Ovary (tissue), 9 donors: ENCODE results near the gene EPS8L2. TPM values are rescaled to one million over a fixed set of nuclear protein-coding genes. Genes with fewer than 3 reads are reported as not detected.

Experiments used
- DNase-seq, 5 donors: peaks; one replicate each; pipeline ENCODE4 v3.0.0-alpha.2; 2019 to 2020
- H3K27ac ChIP-seq, 2 donors: fragments of 200-600 bp; one replicate each; pipeline versions ENCODE4 v1.5.1 to v1.8.0; 2019 to 2022
- H3K27me3 ChIP-seq: fragments of 200-600 bp; one replicate; pipeline ENCODE4 v1.8.0; 2022
- H3K36me3 ChIP-seq: fragments of 200-600 bp; sonication (generic); one replicate; pipeline ENCODE4 v1.5.1; 2019
- H3K4me1 ChIP-seq: one replicate; pipeline ENCODE4 v1.8.1; 2013; ENCODE audit warnings: mild to moderate bottlenecking, moderate library complexity; ENCODE audit not compliant: insufficient read depth
- H3K4me3 ChIP-seq: fragments of 200-600 bp; sonication (generic); one replicate; pipeline ENCODE4 v1.5.1; 2017
- H3K9me3 ChIP-seq, 2 donors: fragments of 200-600 bp in 1 of 2; sonication (generic) in 1 of 2; one replicate each; pipeline versions ENCODE4 v1.5.1 to v1.8.1; 2013 to 2019; ENCODE audit warnings: mild to moderate bottlenecking in 1 of 2, moderate library complexity in 1 of 2
- EP300 ChIP-seq: sonication (generic); formaldehyde crosslinking; IDR thresholded peaks from one replicate; pipeline ENCODE4 v1.6.1; 2017; ENCODE audit warnings: antibody characterized with exemption
- POLR2A ChIP-seq: fragments of 450-650 bp; IDR thresholded peaks from one replicate; pipeline ENCODE4 v1.6.1; 2017; ENCODE audit warnings: antibody characterized with exemption, mild to moderate bottlenecking, moderate library complexity
- WGBS, 3 donors: extraction: QIAGEN DNeasy Blood & Tissue Kit in 1 of 3; methylation state at CpG; one replicate each; pipeline versions ENCODE4 v1.1.5 to v1.1.7; 2013 to 2017; 5-methylcytosine and 5-hydroxymethylcytosine counted together
- intact Hi-C, 4 donors: fragments of 100-400 bp; cut with DNase I; formaldehyde crosslinking; loops; one replicate each; pipeline versions ENCODE4 v1.11.0 to v1.15.1; 2022 to 2023
- polyA plus RNA-seq, 2 donors: library from polyadenylated mRNA; stranded (reverse); fragments of 200-250 nt in 1 of 2; fragments of 350-450 nt in 1 of 2; fragmentation: Illumina TruSeq in 1 of 2; extraction: RNeasy Lipid Tissue Mini Kit (QIAGEN cat#74804) in 1 of 2; gene quantifications; one replicate each; pipeline ENCODE4 v1.2.3, GENCODE V29; 2013 to 2014
- total RNA-seq, 7 donors: library from RNA; depleted of rRNA in 2 of 7; stranded (reverse); fragments of >200 nt in 2 of 7; fragmentation: NEBNext Ultra II Directional in 3 of 7; extraction: Animal tissue kit (Norgen Biotek cat#: 25700) in 3 of 7; gene quantifications; one replicate each; pipeline versions ENCODE4 v1.1.0 to v1.2.4, GENCODE V29; 2016 to 2023
- TF ChIP-seq, protein P1 (sequence below), 3 donors: fragments of 450-650 bp in 2 of 3; fragments of 200-600 bp in 1 of 3; IDR thresholded peaks; one replicate each; pipeline versions ENCODE4 v1.5.1 to v1.8.0; 2016 to 2022; ENCODE audit warnings: antibody characterized with exemption in 3 of 3, mild to moderate bottlenecking in 1 of 3
- donor health status: DM: no; HTN: no; CAD: no; lungs with moderate emphysema.
- donor health status: DM: no; HTN: no; CAD: no.
- donor health status: Bipolar disorder and iron deficiency.
- donor health status: DM: yes; HTN: yes; CAD: no.
- donor health status: DM: no; HTN: no; CAD: no.
- donor health status: DM: yes; HTN: yes; CAD: no.

Gene EPS8L2
- total and polyA plus RNA-seq, 9 donors, result 5.9 to 57.9 (median 33.3) TPM

- DNase-seq, result no peak
- Histone ChIP-seq H3K27me3 (no peaks in the 10 kb centered on the region), H3K27ac (no peak overlapping the region), H3K4me3 (no peak overlapping the region), H3K36me3 (no peaks in the 10 kb centered on the region), H3K4me1 (peaks cover 13% of the 10 kb centered on the region), H3K9me3 (no peaks in the 10 kb centered on the region)
- intact Hi-C loops, result no loop called here
- WGBS, 3 donors, result 87 to 91% (median 89%) methylated on average over 18 of the region's 18 CpGs
- TF ChIP-seq, protein P1, sequence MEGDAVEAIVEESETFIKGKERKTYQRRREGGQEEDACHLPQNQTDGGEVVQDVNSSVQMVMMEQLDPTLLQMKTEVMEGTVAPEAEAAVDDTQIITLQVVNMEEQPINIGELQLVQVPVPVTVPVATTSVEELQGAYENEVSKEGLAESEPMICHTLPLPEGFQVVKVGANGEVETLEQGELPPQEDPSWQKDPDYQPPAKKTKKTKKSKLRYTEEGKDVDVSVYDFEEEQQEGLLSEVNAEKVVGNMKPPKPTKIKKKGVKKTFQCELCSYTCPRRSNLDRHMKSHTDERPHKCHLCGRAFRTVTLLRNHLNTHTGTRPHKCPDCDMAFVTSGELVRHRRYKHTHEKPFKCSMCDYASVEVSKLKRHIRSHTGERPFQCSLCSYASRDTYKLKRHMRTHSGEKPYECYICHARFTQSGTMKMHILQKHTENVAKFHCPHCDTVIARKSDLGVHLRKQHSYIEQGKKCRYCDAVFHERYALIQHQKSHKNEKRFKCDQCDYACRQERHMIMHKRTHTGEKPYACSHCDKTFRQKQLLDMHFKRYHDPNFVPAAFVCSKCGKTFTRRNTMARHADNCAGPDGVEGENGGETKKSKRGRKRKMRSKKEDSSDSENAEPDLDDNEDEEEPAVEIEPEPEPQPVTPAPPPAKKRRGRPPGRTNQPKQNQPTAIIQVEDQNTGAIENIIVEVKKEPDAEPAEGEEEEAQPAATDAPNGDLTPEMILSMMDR (IDR thresholded peaks at IDR 0.05), result no peak
- TF ChIP-seq POLR2A (no peak), EP300 (no peak)
Measured at GRCh38 chr11:691710-692590, 14.1 kb upstream of the EPS8L2 start.

DNA sequence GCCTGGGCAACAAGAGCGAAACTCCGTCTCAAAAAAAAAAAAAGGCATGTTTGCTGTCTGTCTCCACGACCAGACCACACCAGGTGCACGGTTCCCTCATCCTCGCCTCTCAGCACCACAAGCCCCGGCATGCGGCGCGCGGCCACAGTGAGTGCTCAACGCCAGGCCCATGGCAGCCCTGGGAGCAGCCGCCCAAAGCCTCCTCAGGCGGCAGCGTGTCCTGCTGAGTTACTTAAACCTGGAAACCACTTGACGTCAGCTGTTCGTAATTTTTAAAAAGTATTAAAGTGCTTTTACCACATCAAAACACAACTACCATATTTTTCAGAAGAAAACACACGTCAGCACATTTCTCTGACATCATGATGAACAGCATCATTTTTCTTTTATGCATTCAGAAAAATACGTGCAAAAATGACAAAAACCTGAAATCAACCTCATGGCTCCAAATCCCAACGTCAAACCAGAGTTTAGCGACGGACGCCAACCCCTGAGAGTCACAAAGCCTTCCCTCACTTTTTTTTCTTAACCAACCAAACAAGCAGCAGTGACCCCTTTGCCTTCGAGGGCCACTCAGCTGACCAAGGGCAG lies 13.1 kb upstream of the EPS8L2 start:
- intact Hi-C loops, result no loop called here
- H3K36me3 ChIP-seq, result no peaks in the 10 kb centered on the region
- no peak overlapping the region for H3K27ac ChIP-seq
- no peaks in the 10 kb centered on the region for H3K9me3 ChIP-seq
- H3K4me3 ChIP-seq, result no peak overlapping the region
- TF ChIP-seq EP300, result no peak
- no peak for TF ChIP-seq POLR2A
- TF ChIP-seq, protein P1 (IDR thresholded peaks at IDR 0.05), result no peak
- DNase-seq, result no peak
- H3K4me1 ChIP-seq, result peaks cover 13% of the 10 kb centered on the region
- H3K27me3 ChIP-seq, result no peaks in the 10 kb centered on the region
- 81 to 84% (median 82%) methylated on average over 23 of the region's 23 CpGs for whole genome bisulfite sequencing, 3 donors

DNA sequence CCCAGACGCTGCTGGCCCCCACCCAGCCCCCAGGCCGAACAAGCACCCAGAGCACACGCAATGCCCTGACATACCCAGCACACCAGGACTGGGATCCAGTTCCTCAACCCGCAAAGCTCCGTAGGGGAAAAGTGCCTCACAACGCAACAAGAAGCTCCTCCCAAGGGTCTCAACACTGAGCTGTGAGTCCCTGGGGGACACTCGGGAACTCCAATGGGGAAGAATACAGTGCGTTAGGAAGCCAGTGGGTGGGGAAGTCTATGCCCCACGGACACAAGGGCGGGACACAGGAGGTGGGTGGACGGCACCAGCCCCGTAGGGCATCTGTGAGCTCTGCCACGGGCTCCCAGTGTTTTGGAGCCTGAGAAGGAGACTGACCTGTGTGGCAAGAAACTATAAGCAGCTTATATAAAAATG lies 12.6 kb upstream of the EPS8L2 start:
- WGBS, 3 donors, result 24 to 34% (median 25%) methylated on average over 13 of the region's 13 CpGs
- H3K36me3 ChIP-seq, result no peaks in the 10 kb centered on the region
- no peak for DNase-seq
- peaks cover 13% of the 10 kb centered on the region for H3K4me1 ChIP-seq
- H3K4me3 ChIP-seq, result no peak overlapping the region
- intact Hi-C loops, result no loop called here
- no peak for TF ChIP-seq POLR2A
- TF ChIP-seq, protein P1 (IDR thresholded peaks at IDR 0.05), result no peak
- TF ChIP-seq EP300, result no peak
- H3K9me3 ChIP-seq, result no peaks in the 10 kb centered on the region
- H3K27me3 ChIP-seq, result no peaks in the 10 kb centered on the region
- no peak overlapping the region for H3K27ac ChIP-seq

- TF ChIP-seq, protein P1 (IDR thresholded peaks at IDR 0.05), result no peak
- TF ChIP-seq POLR2A (no peak), EP300 (no peak)
- Histone ChIP-seq H3K27me3 (no peaks in the 10 kb centered on the region), H3K36me3 (no peaks in the 10 kb centered on the region), H3K4me3 (peak overlapping the region; percentile 100), H3K9me3 (no peaks in the 10 kb centered on the region), H3K27ac (no peak overlapping the region), H3K4me1 (peaks cover 13% of the 10 kb centered on the region)
- intact Hi-C loops, result no loop called here
- 55 to 65% (median 61%) methylated on average over 15 of the region's 15 CpGs for WGBS, 3 donors
- DNase-seq, result peak in 4 of 5 donors; percentile 53 to 71 (median 68)
Measured at GRCh38 chr11:693887-694562, 12.0 kb upstream of the EPS8L2 start.
